Body of pancreas (tissue), 4 donors: Measurements from ENCODE around the gene BMERB1. TPM values are rescaled to one million over a fixed set of nuclear protein-coding genes. Genes with fewer than 3 reads are reported as not detected.

ENCODE experiments used
- ATAC-seq: fragments of 150-250 bp; one replicate; pipeline ENCODE4 v1.9.1; 2016
- DNase-seq, 4 donors: peaks; one replicate each; pipeline ENCODE4 v3.0.0-alpha.2; 2019
- H3K27ac ChIP-seq, 4 donors: fragments of 200-600 bp; sonication (generic); 1 replicate in 3 of 4; 2 replicates in 1 of 4; pipeline versions ENCODE4 v1.5.1 to v1.6.1; 2016 to 2019; ENCODE audit warnings: mild to moderate bottlenecking in 1 of 4, mixed read lengths in 1 of 4, moderate library complexity in 1 of 4
- H3K27me3 ChIP-seq, 2 donors: fragments of 200-600 bp; sonication (generic); one replicate each; pipeline ENCODE4 v1.6.0; 2016; ENCODE audit warnings: mild to moderate bottlenecking in 1 of 2
- H3K36me3 ChIP-seq, 2 donors: fragments of 200-600 bp; sonication (generic); replicated peaks in 1 of 2; 2 replicates each; pipeline ENCODE4 v1.5.1; 2016; ENCODE audit warnings: low read depth in 2 of 2; ENCODE audit not compliant: insufficient read depth in 1 of 2
- H3K4me1 ChIP-seq: fragments of 200-600 bp; sonication (generic); one replicate; pipeline ENCODE4 v1.6.0; 2016
- H3K4me3 ChIP-seq, 2 donors: fragments of 200-600 bp; sonication (generic); 1 replicate in 1 of 2; 2 replicates in 1 of 2; pipeline ENCODE4 v1.5.1; 2016 to 2019
- H3K9me3 ChIP-seq, 3 donors: fragments of 200-600 bp; sonication (generic); 1 replicate in 2 of 3; 2 replicates in 1 of 3; pipeline ENCODE4 v1.5.1; 2016
- POLR2A ChIP-seq, 3 donors: fragments of 450-650 bp; IDR thresholded peaks; one replicate each; pipeline ENCODE4 v1.6.1; 2016; ENCODE audit warnings: antibody characterized with exemption in 3 of 3, mild to moderate bottlenecking in 2 of 3
- WGBS, 2 donors: methylation state at CpG; one replicate each; pipeline ENCODE4 v1.1.5; 2017; 5-methylcytosine and 5-hydroxymethylcytosine counted together
- intact Hi-C: fragments of 100-400 bp; cut with DNase I; formaldehyde crosslinking; loops from one replicate; pipeline ENCODE4 v1.15.1; 2023
- total RNA-seq, 2 donors: library from RNA; depleted of rRNA; stranded (reverse); fragments of >200 nt; gene quantifications; one replicate each; pipeline ENCODE4 v1.1.0, GENCODE V29; 2016
- TF ChIP-seq, protein P1 (sequence below), 7 experiments: fragments of 450-650 bp in 4 of 7; fragments of 200-600 bp in 3 of 7; sonication (generic) in 3 of 7; IDR thresholded peaks; one replicate each; pipeline ENCODE4 v1.5.1; 2016 to 2019; ENCODE audit warnings: antibody characterized with exemption in 7 of 7

BMERB1 gene
- total RNA-seq, 2 donors from 2014 or later: 8.9 to 22.3 TPM

DNA sequence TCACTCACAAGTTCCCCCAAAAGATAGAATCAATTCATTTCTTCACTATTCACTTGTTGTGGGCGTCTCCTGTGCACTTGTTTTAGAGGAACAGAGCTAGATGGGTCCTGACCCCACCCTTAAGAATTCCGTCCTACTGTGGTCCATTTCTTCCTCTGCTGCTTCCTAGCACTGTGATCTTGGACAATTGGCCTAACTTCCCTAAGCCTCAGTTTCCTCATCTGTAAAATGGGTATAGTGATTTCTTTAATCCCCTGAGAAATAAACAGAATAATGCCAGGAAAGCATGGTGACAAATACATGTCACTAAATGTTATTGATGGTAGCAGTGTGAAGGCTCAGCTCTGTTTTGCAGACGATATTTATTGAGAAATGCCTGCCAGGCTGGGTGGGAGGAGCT is 9.9 kb downstream of the BMERB1 start:
- Histone ChIP-seq H3K4me1 (peaks cover 36% of the 10 kb centered on the region), H3K27ac (no peak overlapping the region), H3K9me3 (no peaks in the 10 kb centered on the region), H3K36me3 (no peaks in the 10 kb centered on the region), H3K4me3 (no peak overlapping the region), H3K27me3 (no peaks in the 10 kb centered on the region)
- intact Hi-C loops: no loop called here
- ATAC-seq (no peak), DNase-seq (no peak)
- TF ChIP-seq, protein P1, sequence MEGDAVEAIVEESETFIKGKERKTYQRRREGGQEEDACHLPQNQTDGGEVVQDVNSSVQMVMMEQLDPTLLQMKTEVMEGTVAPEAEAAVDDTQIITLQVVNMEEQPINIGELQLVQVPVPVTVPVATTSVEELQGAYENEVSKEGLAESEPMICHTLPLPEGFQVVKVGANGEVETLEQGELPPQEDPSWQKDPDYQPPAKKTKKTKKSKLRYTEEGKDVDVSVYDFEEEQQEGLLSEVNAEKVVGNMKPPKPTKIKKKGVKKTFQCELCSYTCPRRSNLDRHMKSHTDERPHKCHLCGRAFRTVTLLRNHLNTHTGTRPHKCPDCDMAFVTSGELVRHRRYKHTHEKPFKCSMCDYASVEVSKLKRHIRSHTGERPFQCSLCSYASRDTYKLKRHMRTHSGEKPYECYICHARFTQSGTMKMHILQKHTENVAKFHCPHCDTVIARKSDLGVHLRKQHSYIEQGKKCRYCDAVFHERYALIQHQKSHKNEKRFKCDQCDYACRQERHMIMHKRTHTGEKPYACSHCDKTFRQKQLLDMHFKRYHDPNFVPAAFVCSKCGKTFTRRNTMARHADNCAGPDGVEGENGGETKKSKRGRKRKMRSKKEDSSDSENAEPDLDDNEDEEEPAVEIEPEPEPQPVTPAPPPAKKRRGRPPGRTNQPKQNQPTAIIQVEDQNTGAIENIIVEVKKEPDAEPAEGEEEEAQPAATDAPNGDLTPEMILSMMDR (IDR thresholded peaks at IDR 0.05): no peak
- no peak for TF ChIP-seq POLR2A (IDR thresholded peaks at IDR 0.05)
- 97 to 98% methylated on average over 3 of the region's 3 CpGs for WGBS, 2 donors

DNA sequence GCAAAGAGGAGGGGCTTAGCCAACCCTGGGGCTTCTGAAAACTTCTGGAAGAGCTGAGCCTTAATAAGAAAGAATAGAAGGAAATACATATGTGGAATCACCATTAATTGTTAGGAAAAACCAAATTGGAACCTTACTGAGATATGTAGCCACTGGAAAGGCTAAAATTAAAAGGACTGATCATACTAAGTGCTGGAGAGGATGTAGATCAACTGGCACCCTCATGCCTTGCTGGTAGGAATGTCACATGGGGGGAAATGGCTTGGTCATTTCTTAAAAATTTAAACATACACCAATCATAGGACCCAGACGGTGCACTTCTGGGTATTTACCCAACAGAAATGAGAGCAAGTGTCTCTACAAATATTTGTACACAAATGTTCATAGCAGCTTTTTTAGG is 11.1 kb downstream of the BMERB1 start:
- WGBS, 2 donors: 94% methylated on average over 1 of the region's 1 CpG
- no peaks in the 10 kb centered on the region for H3K27me3 ChIP-seq
- no peaks in the 10 kb centered on the region for H3K36me3 ChIP-seq
- intact Hi-C loops: no loop called here
- TF ChIP-seq, protein P1 (IDR thresholded peaks at IDR 0.05): no peak
- TF ChIP-seq POLR2A (IDR thresholded peaks at IDR 0.05): no peak
- ATAC-seq: no peak
- H3K4me3 ChIP-seq: no peak overlapping the region
- no peak overlapping the region for H3K27ac ChIP-seq
- peaks cover 25% of the 10 kb centered on the region for H3K4me1 ChIP-seq
- DNase-seq: no peak
- H3K9me3 ChIP-seq: no peaks in the 10 kb centered on the region

DNA sequence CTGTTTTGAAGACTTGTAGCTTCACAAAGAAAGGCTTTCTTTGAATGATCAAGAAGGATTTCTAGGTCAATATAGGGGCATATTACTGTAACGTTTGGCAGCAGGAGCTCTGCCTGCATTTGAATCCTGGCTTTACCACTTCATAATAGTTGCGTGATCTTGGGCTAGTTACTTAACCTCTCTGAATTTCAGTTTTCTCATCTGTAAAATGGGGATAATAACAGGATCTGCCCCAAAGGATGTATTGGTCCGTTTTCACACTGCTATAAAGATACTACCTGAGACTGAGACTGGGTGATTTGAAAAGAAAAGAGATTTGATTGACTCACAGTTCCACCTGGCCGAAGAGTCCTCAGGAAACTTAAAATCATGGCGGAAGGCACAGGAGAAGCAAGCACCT is 12.5 kb downstream of the BMERB1 start:
- 92 to 96% methylated on average over 5 of the region's 5 CpGs for WGBS, 2 donors
- H3K9me3 ChIP-seq: no peaks in the 10 kb centered on the region
- H3K4me3 ChIP-seq: no peak overlapping the region
- no peak for DNase-seq
- H3K4me1 ChIP-seq: peaks cover 10% of the 10 kb centered on the region
- H3K27me3 ChIP-seq: no peaks in the 10 kb centered on the region
- H3K27ac ChIP-seq: no peak overlapping the region
- no peaks in the 10 kb centered on the region for H3K36me3 ChIP-seq
- intact Hi-C loops: no loop called here
- ATAC-seq: no peak
- TF ChIP-seq, protein P1 (IDR thresholded peaks at IDR 0.05): no peak
- no peak for TF ChIP-seq POLR2A (IDR thresholded peaks at IDR 0.05)

DNA sequence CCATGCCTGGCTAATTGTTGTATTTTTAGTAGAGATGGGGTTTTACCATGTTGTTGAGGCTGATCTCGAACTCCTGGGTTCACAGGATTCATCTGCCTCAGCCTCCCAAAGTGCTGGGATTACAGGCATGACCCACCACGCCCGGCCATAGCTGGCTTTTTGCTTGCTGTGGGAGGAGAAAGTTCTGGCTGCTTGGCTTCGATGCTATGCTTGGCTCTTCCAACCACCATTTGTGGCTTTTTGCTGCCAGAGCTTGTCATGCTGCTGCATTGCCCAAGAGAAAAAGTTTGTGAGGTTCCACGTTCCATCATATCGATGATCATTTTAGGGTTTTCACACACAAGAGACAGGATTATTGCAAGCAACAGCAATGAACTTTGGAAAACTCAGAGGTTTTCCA is 16.2 kb downstream of the BMERB1 start:
- H3K4me3 ChIP-seq: no peak overlapping the region
- H3K9me3 ChIP-seq: no peaks in the 10 kb centered on the region
- intact Hi-C loops: no loop called here
- peaks cover 14% of the 10 kb centered on the region for H3K4me1 ChIP-seq
- WGBS, 2 donors: 87 to 89% methylated on average over 4 to 6 of the region's 6 CpGs
- H3K27me3 ChIP-seq: no peaks in the 10 kb centered on the region
- no peak for ATAC-seq
- TF ChIP-seq, protein P1 (IDR thresholded peaks at IDR 0.05): no peak
- TF ChIP-seq POLR2A (IDR thresholded peaks at IDR 0.05): no peak
- H3K27ac ChIP-seq: no peak overlapping the region
- H3K36me3 ChIP-seq: no peaks in the 10 kb centered on the region
- DNase-seq: no peak

- DNase-seq: no peak
- no peak for ATAC-seq
- intact Hi-C loops: no loop called here
- TF ChIP-seq POLR2A (IDR thresholded peaks at IDR 0.05): no peak
- H3K36me3 ChIP-seq: no peaks in the 10 kb centered on the region
- H3K27ac ChIP-seq: no peak overlapping the region
- H3K27me3 ChIP-seq: no peaks in the 10 kb centered on the region
- no peak overlapping the region for H3K4me3 ChIP-seq
- WGBS, 2 donors: 83% methylated on average over 10 of the region's 10 CpGs
- no peaks in the 10 kb centered on the region for H3K9me3 ChIP-seq
- peaks cover 20% of the 10 kb centered on the region for H3K4me1 ChIP-seq
These were observed 16.8 kb downstream of the BMERB1 start for GRCh38 chr16:15451098-15451731.
